MM.1S (cell line): ENCODE data around the gene VSIG4.

Source experiments
- DNase-seq: peaks from one replicate; pipeline ENCODE4 v3.0.0-alpha.2; 2015
- H2AFZ ChIP-seq: fragments of 300-600 bp; sonication (generic); 2 replicates; pipeline ENCODE4 v1.6.0; 2016; ENCODE audit warnings: antibody characterized with exemption, low read length
- H3F3A ChIP-seq: fragments of 300-600 bp; sonication (generic); 2 replicates; pipeline ENCODE4 v1.6.1; 2016; ENCODE audit warnings: mild to moderate bottlenecking, antibody characterized with exemption, low read length, moderate library complexity, mixed read lengths; ENCODE audit not compliant: insufficient read depth
- H3K27ac ChIP-seq: fragments of 300-600 bp; sonication (generic); 2 replicates; pipeline ENCODE4 v1.5.1; 2016; ENCODE audit warnings: mild to moderate bottlenecking, low read length
- H3K27me3 ChIP-seq: fragments of 300-600 bp; sonication (generic); replicated peaks from 2 replicates; pipeline ENCODE4 v1.6.0; 2016; ENCODE audit warnings: low read length; ENCODE audit not compliant: insufficient read depth
- H3K36me3 ChIP-seq: fragments of 300-600 bp; sonication (generic); replicated peaks from 2 replicates; pipeline ENCODE4 v1.6.1; 2016; ENCODE audit warnings: mild to moderate bottlenecking, low read length, mixed read lengths; ENCODE audit not compliant: insufficient read depth
- H3K4me1 ChIP-seq: fragments of 300-600 bp; sonication (generic); 2 replicates; pipeline ENCODE4 v1.6.1; 2016; ENCODE audit warnings: low read length, mixed read lengths
- H3K4me2 ChIP-seq: fragments of 300-600 bp; sonication (generic); 2 replicates; pipeline ENCODE4 v1.6.0; 2016; ENCODE audit warnings: low read depth, low read length
- H3K4me3 ChIP-seq: fragments of 300-600 bp; sonication (generic); 2 replicates; pipeline ENCODE4 v1.5.1; 2016; ENCODE audit warnings: low read length, mixed read lengths
- H3K79me2 ChIP-seq: fragments of 300-600 bp; sonication (generic); 2 replicates; pipeline ENCODE4 v1.6.1; 2016; ENCODE audit warnings: mixed run types, low read length, mixed read lengths
- H3K9ac ChIP-seq: fragments of 300-600 bp; sonication (generic); 2 replicates; pipeline ENCODE4 v1.6.1; 2016; ENCODE audit warnings: low read length, mixed read lengths
- H3K9me2 ChIP-seq: fragments of 300-600 bp; sonication (generic); replicated peaks from 2 replicates; pipeline ENCODE4 v1.6.1; 2016; ENCODE audit warnings: mild to moderate bottlenecking, low read length, mixed read lengths; ENCODE audit not compliant: insufficient read depth
- H3K9me3 ChIP-seq: fragments of 300-600 bp; sonication (generic); replicated peaks from 2 replicates; pipeline ENCODE4 v1.6.1; 2016; ENCODE audit warnings: mild to moderate bottlenecking, low read length, mixed read lengths; ENCODE audit not compliant: insufficient read depth
- H4K20me1 ChIP-seq: fragments of 300-600 bp; sonication (generic); 2 replicates; pipeline ENCODE4 v1.6.1; 2016; ENCODE audit warnings: mild to moderate bottlenecking, low read length, moderate library complexity, mixed read lengths; ENCODE audit not compliant: insufficient read depth
- EZH2 ChIP-seq: fragments of 300-600 bp; sonication (generic); optimal IDR thresholded peaks from 2 replicates; pipeline ENCODE3; 2017; ENCODE audit warnings: low read depth, mild to moderate bottlenecking, antibody characterized with exemption, low read length, mixed read lengths
- EZH2phosphoT487 ChIP-seq: fragments of 300-600 bp; sonication (generic); IDR thresholded peaks from 2 replicates; pipeline ENCODE4 v1.6.1; 2018; ENCODE audit warnings: antibody characterized with exemption, low read length
- TF ChIP-seq, protein P1 (sequence below): fragments of 300-600 bp; sonication (generic); IDR thresholded peaks from 2 replicates; pipeline ENCODE4 v1.5.1; 2016; ENCODE audit warnings: antibody characterized with exemption, low read length, mixed read lengths

VSIG4 gene

DNA sequence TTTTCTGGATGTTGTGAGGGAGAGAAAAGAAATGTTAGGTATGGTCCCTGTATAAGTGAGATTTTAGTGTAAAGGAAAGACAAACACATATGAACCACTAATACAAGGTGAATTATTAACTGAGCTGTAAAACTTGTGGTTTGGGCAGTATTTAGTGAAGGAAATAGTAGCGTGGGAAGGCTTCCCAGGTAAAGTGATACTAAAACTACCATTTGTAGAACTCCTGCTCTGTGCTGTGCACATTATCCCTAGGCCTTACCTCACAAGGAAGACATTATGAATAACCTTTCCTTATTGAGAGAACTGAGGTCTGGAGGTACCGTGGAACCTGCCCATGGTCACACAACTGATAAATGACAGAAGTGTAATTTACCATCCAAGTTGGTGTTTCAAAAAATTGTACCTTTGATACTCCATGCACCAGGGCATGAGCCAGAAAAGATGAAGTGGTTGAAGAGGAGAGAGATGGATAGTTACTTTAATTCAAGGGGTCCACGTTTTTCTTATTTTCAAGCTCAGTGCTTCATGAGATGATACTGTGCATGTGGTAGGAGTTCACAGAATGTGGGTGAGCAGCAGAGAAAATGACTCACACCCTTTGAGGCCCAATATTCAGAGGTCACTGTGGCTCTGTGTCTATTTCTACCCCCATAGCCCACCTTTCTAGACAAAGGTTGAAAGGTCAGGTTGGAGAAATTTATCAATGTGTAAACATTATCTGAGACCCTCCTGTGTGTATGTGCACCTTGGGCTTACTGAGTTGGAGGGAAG lies 2.6 kb upstream of the VSIG4 start:
- H3K9me3 ChIP-seq, result no peaks in the 10 kb centered on the region
- H3K9me2 ChIP-seq, result no peaks in the 10 kb centered on the region
- TF ChIP-seq, protein P1, sequence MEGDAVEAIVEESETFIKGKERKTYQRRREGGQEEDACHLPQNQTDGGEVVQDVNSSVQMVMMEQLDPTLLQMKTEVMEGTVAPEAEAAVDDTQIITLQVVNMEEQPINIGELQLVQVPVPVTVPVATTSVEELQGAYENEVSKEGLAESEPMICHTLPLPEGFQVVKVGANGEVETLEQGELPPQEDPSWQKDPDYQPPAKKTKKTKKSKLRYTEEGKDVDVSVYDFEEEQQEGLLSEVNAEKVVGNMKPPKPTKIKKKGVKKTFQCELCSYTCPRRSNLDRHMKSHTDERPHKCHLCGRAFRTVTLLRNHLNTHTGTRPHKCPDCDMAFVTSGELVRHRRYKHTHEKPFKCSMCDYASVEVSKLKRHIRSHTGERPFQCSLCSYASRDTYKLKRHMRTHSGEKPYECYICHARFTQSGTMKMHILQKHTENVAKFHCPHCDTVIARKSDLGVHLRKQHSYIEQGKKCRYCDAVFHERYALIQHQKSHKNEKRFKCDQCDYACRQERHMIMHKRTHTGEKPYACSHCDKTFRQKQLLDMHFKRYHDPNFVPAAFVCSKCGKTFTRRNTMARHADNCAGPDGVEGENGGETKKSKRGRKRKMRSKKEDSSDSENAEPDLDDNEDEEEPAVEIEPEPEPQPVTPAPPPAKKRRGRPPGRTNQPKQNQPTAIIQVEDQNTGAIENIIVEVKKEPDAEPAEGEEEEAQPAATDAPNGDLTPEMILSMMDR, result no peak
- TF ChIP-seq EZH2phosphoT487 (no peak), EZH2 (no peak)
- DNase-seq, result no peak
- H2AFZ ChIP-seq, result no peak overlapping the region
- no peaks in the 10 kb centered on the region for H3K79me2 ChIP-seq
- no peaks in the 10 kb centered on the region for H3F3A ChIP-seq
- H3K27me3 ChIP-seq, result no peaks in the 10 kb centered on the region
- H3K4me3 ChIP-seq, result no peak overlapping the region
- H3K36me3 ChIP-seq, result no peaks in the 10 kb centered on the region
- H3K27ac ChIP-seq, result no peak overlapping the region
- H3K4me1 ChIP-seq, result peaks cover 10% of the 10 kb centered on the region
- no peaks in the 10 kb centered on the region for H4K20me1 ChIP-seq
- no peak overlapping the region for H3K4me2 ChIP-seq
- H3K9ac ChIP-seq, result no peak overlapping the region

DNA sequence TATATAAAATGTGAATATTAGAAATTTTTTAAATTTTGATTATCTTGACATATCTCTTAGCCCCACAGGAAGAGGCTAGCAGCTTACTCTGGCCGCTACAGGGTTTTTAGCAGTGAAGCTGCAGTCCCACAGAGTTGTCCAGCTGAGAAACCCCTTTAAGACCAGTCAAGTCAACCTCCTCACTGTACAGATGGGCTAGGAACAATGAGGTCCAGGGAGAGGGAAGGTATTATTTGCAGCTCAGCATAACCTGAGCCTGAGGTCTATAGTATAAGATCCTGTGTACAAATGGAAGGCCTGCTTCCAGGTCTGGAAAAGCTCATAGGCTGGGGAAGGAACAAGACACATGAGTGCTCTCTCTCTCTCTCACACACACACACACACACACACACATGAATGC lies 1.8 kb downstream of the VSIG4 start:
- no peak overlapping the region for H3K9ac ChIP-seq
- H2AFZ ChIP-seq, result no peak overlapping the region
- H3K4me3 ChIP-seq, result no peak overlapping the region
- H3K4me1 ChIP-seq, result no peaks in the 10 kb centered on the region
- no peaks in the 10 kb centered on the region for H4K20me1 ChIP-seq
- H3K27ac ChIP-seq, result no peak overlapping the region
- H3K79me2 ChIP-seq, result no peaks in the 10 kb centered on the region
- DNase-seq, result no peak
- H3K4me2 ChIP-seq, result no peak overlapping the region
- H3F3A ChIP-seq, result no peaks in the 10 kb centered on the region
- H3K27me3 ChIP-seq, result no peaks in the 10 kb centered on the region
- TF ChIP-seq EZH2phosphoT487 (no peak), EZH2 (no peak)
- TF ChIP-seq, protein P1, result no peak
- H3K36me3 ChIP-seq, result no peaks in the 10 kb centered on the region
- H3K9me2 ChIP-seq, result no peaks in the 10 kb centered on the region
- no peaks in the 10 kb centered on the region for H3K9me3 ChIP-seq

DNA sequence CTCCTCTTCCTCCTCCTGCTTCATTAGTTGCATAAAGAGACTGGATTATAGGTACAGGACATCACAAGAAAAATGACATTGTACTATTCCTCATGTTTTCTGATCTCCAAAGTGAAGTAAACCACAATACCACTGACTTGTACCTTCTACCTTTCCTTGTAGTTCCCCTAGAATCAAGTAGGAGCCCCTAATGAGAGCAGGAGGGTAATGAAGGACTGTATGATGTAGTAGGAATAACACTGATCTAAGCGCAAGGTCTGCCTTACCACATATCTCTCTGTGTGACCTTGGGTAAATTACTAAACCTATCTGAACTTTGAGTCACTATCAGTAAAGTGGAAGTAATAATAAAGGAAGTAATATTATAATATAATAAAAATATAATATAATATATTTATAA lies 3.6 kb downstream of the VSIG4 start:
- H3K4me2 ChIP-seq, result no peak overlapping the region

More for the DNA sequence above, 3.6 kb downstream of the VSIG4 start:
- Histone ChIP-seq H3K4me1 (no peaks in the 10 kb centered on the region), H3K9ac (no peak overlapping the region), H3K27ac (no peak overlapping the region), H3K27me3 (no peaks in the 10 kb centered on the region), H3K36me3 (no peaks in the 10 kb centered on the region), H3K9me2 (no peaks in the 10 kb centered on the region), H3K79me2 (no peaks in the 10 kb centered on the region), H3K9me3 (no peaks in the 10 kb centered on the region), H3K4me3 (no peak overlapping the region), H3F3A (no peaks in the 10 kb centered on the region), H4K20me1 (no peaks in the 10 kb centered on the region), H2AFZ (no peak overlapping the region)
- DNase-seq, result no peak
- TF ChIP-seq EZH2 (no peak), EZH2phosphoT487 (no peak)
- TF ChIP-seq, protein P1, result no peak
